ENCODE measurements around the gene GET3. TPM values are rescaled to one million over a fixed set of nuclear protein-coding genes. Genes with fewer than 3 reads are reported as not detected.

The GET3 gene
- total and polyA plus RNA-seq, 2 of the 13 experiments (the other 11 are each of a cell fraction or from before 2014, with no cell fraction given): 57.7 to 59.4 TPM

- peak; percentile 67; the same call in 1 of the 2 replicates for TF ChIP-seq ZNF605 (CRISPR knock-in tag; IDR thresholded peaks at IDR 0.05)
- TF ChIP-seq ELF3 (CRISPR knock-in tag; IDR thresholded peaks at IDR 0.05): peak; percentile 79
- TF ChIP-seq ERF (CRISPR knock-in tag; IDR thresholded peaks at IDR 0.05): peak; percentile 70; the same call in 1 of the 2 replicates
- TF ChIP-seq MBNL3 (CRISPR knock-in tag; conservative IDR thresholded peaks at IDR 0.05): no peak
- TF ChIP-seq NRL (CRISPR knock-in tag; IDR thresholded peaks at IDR 0.05; ENCODE audit: borderline replicate concordance): peak; percentile 28; the same call in 1 of the 2 replicates
- no peak for TF ChIP-seq FOXM1 (CRISPR knock-in tag; IDR thresholded peaks at IDR 0.05)
- peak; percentile 12; the same call in 1 of the 2 replicates for TF ChIP-seq RARA (CRISPR knock-in tag; IDR thresholded peaks at IDR 0.05)
- no peak for TF ChIP-seq ATF7-NPFF (CRISPR knock-in tag; IDR thresholded peaks at IDR 0.05; ENCODE audit: low read depth)
- 0 out of 2 replicates have a peak, but pooled peaks have one; percentile 16 for TF ChIP-seq HDAC2 (CRISPR knock-in tag; IDR thresholded peaks at IDR 0.05)
- no peak for TF ChIP-seq ZUFSP (CRISPR knock-in tag; IDR thresholded peaks at IDR 0.05; ENCODE audit: borderline replicate concordance)
- peak; percentile 62; the same call in 1 of the 2 replicates for TF ChIP-seq IKZF5 (CRISPR knock-in tag; IDR thresholded peaks at IDR 0.05)
- TF ChIP-seq ZNF614 (CRISPR knock-in tag; IDR thresholded peaks at IDR 0.05; ENCODE audit: borderline replicate concordance): peak; percentile 22; the same call in 1 of the 2 replicates
- no peak for TF ChIP-seq HES4 (CRISPR knock-in tag; IDR thresholded peaks at IDR 0.05; ENCODE audit: borderline replicate concordance)
- 0 out of 2 replicates have a peak, but pooled peaks have one; percentile 27 for TF ChIP-seq YEATS2 (CRISPR knock-in tag; IDR thresholded peaks at IDR 0.05; ENCODE audit: borderline replicate concordance)
- no peak for TF ChIP-seq FOXA1 (IDR thresholded peaks at IDR 0.05)
- TF ChIP-seq FOXA1 (CRISPR knock-in tag; IDR thresholded peaks at IDR 0.05): no peak
- TF ChIP-seq NFYC (CRISPR knock-in tag; IDR thresholded peaks at IDR 0.05): no peak
- 0 out of 2 replicates have a peak, but pooled peaks have one; percentile 33 for TF ChIP-seq THRA (CRISPR knock-in tag; IDR thresholded peaks at IDR 0.05; ENCODE audit: borderline replicate concordance)
- 0 out of 2 replicates have a peak, but pooled peaks have one; percentile 56 for TF ChIP-seq GFI1 (CRISPR knock-in tag; IDR thresholded peaks at IDR 0.05; ENCODE audit: borderline replicate concordance)
- TF ChIP-seq ZC3H4 (CRISPR knock-in tag; IDR thresholded peaks at IDR 0.05; ENCODE audit: borderline replicate concordance): peak; percentile 16; the same call in 1 of the 2 replicates
- TF ChIP-seq ARHGAP35 (CRISPR knock-in tag; IDR thresholded peaks at IDR 0.05; ENCODE audit: borderline replicate concordance): 0 out of 2 replicates have a peak, but pooled peaks have one; percentile 29
- TF ChIP-seq KAT8 (CRISPR knock-in tag; IDR thresholded peaks at IDR 0.05): 0 out of 2 replicates have a peak, but pooled peaks have one; percentile 45
- TF ChIP-seq IRF2 (CRISPR knock-in tag; IDR thresholded peaks at IDR 0.05): peak; percentile 67; the same call in 1 of the 2 replicates
- peak; percentile 80; the same call in 1 of the 2 replicates for TF ChIP-seq CBX5 (CRISPR knock-in tag; IDR thresholded peaks at IDR 0.05; ENCODE audit: borderline replicate concordance)
- peak; percentile 32; the same call in 1 of the 2 replicates for TF ChIP-seq GABPB1 (CRISPR knock-in tag; IDR thresholded peaks at IDR 0.05)
- no peak for TF ChIP-seq ZNF180 (CRISPR knock-in tag; IDR thresholded peaks at IDR 0.05; ENCODE audit: borderline replicate concordance, low read depth)
These were observed 59.1 kb downstream of the GET3 start (continued) for GRCh38 chr19:12796146-12797071.

Data from HepG2 (cell line).